HG02610 (cell line): ENCODE data around the gene ADAMTS17.
A peak's percentile ranks its signal among the peaks of the same experiment; 100 is the strongest.

ENCODE experiments used
- ATAC-seq: cut with Tn5 transposase; IDR thresholded peaks from one replicate; pipeline ENCODE4 v1.9.1; 2021; ENCODE audit warnings: mild to moderate bottlenecking, moderate library complexity; ENCODE audit not compliant: unreplicated experiment

Gene ADAMTS17, protein sequence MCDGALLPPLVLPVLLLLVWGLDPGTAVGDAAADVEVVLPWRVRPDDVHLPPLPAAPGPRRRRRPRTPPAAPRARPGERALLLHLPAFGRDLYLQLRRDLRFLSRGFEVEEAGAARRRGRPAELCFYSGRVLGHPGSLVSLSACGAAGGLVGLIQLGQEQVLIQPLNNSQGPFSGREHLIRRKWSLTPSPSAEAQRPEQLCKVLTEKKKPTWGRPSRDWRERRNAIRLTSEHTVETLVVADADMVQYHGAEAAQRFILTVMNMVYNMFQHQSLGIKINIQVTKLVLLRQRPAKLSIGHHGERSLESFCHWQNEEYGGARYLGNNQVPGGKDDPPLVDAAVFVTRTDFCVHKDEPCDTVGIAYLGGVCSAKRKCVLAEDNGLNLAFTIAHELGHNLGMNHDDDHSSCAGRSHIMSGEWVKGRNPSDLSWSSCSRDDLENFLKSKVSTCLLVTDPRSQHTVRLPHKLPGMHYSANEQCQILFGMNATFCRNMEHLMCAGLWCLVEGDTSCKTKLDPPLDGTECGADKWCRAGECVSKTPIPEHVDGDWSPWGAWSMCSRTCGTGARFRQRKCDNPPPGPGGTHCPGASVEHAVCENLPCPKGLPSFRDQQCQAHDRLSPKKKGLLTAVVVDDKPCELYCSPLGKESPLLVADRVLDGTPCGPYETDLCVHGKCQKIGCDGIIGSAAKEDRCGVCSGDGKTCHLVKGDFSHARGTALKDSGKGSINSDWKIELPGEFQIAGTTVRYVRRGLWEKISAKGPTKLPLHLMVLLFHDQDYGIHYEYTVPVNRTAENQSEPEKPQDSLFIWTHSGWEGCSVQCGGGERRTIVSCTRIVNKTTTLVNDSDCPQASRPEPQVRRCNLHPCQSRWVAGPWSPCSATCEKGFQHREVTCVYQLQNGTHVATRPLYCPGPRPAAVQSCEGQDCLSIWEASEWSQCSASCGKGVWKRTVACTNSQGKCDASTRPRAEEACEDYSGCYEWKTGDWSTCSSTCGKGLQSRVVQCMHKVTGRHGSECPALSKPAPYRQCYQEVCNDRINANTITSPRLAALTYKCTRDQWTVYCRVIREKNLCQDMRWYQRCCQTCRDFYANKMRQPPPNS

DNA sequence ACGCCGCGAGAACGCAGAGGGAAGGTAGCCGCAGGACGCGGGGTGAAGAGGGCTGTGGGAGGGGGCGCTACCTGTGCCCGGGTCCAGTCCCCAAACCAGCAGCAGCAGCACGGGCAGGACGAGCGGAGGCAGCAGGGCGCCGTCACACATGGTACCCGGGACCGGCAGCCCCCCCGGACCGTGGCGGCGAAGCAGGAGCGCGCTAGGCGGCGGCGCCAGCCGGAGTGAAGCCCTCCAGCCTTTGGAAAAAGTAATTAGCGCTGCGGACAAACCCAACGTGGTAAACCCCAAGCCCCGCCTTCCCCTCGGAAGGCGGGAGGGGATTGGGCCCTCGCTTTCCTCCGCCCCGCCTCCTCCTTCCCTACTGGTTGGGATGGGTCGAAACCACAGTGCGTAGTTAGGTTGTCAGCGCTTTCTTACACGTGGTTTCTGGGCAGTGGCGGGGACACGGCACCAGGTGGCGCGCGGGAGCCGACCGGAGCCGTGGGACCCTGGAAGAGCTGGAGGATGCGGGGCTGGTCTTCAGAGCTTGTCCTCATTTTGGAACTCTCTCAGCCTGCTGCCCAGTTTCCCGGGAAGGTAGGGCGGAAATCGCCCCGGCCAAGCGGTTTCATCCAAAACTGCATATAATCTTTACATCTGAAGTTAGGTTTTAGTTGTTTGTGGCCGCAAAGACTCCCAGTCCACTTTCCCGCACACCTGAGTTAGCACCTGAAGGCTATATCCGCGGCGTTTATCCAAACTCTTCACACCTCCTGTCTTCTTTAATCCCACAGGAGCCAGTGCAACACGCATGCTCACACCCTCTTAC, at the start of gene ADAMTS17:
TSS of gene ADAMTS17 (minus strand) at position 226 of the 811 bp plus-strand sequence. CDS start at position 150, 76 bp downstream.
- ATAC-seq: peak; percentile 94

DNA sequence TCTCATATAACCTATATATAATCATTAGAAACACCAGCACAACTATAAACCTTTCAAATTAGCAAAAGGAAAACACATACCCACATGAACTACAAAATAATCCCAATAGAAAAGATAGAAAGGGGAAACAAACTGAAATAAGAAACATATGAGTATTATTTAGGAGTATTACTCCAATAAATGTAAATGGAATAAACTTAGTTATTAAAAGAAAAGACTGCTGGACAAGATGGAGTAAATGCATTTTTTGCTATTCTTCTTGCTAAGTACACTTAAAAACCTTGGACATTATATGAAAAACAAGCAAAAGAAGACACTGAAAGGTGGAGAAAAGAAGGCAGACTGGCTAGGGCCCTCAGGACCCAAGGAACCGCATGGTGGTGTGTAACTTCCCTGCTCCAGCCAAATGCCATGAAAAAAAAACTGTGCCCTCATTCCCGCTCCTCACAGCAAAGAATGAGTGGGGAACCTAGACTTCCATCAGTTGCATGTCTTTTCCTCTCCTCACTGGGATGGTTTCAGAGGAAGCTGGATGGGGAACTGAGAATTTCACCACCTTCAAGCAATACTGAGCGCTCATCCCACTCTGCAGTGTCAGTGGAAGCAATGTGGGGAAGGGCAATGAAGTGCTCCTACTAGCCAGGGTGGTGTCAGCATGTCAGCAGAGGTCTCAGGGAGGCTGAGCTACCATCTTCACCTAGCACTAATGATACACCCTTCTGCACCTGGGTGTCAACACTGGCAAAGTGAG, 43.7 kb upstream of the ADAMTS17 start:
- no peak for ATAC-seq

DNA sequence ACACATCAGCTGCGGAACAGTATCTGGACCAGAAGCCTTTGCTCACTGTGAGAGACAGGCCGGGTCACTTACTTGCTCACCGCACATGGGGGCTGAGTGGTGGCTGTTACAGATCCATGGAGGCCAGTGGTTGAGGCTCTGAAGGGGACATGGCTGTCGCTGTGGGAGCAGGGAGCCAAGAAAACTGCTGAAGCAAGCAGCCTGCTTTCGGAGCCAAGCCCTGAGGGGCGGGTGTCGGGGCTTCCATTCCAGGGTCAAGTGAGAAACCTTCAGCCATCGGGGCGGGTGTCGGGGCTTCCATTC, 42.3 kb upstream of the ADAMTS17 start:
- no peak for ATAC-seq

DNA sequence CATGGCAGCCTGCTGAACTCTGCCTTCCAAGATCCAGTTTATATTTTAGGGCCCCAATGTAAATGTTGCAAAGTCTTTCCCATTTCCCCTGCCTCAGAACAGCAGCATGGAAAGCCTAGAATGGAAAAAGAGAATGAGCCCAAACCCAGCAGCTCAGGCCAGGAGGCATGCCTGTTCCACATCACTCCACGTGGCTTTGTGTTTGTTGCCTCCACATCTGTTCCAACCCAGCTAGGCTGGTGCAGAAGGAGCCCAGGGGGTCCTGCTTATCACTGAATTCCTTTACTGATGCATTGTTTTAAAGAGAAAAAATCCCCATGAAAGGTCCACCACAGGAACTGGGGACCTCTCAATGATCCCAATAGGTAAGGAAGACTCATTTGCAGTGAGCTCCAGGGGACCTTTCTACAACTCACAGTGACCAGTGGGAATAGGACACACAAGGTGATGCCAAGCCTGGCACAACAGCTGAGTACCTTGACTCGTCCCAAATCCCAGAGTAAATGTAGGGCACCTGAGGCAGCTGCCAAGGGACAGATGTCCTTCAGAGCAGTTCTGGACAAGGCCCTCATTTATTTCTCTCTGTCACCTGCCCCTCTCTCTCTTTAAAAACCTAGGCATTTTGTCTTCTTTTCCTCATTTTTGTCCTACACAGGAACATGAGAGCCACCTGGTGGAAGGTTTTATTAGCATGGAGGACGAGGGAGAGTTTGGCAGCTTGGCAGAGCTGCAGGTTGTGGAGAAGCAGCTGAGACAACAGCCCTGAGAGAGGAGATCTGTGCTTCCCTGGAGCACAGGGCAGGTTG, 41.7 kb upstream of the ADAMTS17 start:
- no peak for ATAC-seq

DNA sequence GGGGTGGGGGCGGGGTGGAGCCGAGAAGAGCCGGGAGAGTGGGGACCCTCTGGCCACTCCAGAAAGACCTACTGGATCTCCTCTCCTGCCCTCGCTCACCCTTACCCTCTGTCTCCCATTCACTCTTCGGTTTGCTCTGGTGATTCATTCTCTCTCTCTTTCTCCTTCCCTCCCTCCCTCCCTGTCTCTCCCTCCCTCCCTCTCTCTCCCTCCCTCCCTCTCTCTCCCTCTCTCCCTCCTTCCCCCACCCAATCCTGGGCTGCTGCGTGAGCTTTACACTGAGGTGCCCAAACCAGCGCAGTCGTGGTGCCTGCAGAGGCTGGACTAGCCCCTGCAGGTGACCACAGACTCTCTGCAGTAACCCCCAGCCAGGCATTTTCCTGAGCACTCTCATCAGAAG, 32.2 kb upstream of the ADAMTS17 start:
- no peak for ATAC-seq

DNA sequence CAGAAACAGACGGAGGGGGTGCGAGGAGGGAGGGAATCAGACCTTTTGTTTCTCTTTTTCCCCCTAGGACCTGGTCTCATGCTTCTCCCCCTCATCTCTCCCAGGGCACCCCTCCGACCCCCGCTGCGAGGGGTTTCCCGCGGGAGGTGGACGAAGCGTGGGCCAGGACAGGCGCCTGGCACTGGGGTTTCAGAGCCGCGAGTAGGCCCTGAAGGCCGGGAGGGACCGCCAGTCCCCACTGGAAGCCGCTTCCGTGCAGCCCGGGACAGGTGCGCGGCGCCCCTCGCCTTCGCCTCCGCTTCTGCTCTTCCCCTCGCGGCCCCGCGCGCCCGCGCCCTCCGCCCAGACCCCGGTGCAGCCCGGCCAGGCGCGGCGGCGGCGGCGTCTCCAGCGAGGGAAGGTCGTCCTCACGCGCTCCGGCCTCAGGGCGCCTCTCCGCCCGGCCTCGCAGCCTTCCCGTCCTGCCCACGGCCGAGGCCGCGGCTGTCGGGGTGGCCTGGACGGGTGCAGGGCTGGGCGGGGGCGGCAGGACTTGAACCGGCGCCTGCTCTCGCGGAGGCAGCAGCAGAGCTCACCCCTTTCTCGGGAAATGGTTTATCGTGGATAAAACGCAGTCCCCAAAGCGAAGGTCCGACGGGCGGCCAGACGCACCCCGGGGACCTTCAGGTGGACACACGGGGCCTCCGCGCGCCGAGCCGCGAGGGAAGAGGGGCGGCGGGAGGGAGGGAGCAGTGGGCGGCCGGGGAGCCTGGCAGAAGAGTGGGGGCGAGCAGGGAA, 31.5 kb upstream of the ADAMTS17 start:
- ATAC-seq: no peak

DNA sequence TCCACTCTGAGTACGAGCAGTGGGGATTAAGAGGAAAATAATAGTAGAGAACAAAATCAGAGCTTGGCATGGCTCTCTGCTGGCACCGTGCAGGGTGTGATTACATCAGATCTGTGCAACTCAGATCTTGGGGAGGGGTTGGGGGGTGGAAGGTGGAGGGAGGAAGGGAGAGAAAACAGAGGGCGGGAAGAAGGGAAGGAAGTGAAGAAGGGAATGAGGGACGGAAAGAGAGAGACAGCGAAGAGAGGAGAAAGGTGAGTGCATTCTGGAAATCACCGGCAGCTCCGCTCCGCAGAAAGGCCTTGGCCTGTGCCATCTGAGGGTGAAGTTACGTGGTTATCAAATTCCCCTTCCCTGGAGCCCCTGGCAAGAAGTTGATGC, 31.0 kb upstream of the ADAMTS17 start:
- ATAC-seq: no peak

DNA sequence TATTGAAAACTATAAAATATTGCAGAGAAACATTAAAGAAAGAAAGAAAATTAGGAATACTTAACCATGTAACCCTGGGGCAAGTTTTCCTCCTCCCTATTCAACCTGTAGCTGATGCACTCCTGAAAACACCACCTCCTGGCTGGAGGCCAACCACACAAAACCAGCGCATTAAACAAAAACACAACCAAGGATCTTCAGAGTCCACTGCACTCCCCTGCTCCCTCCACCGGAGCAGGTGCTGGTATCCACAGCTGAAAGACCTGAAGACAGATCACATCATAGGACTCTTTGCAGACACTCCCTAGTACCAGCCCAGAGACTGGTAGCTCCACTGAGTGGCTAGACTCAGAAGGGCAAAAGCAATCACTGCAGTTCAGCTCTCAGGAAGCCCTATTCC, 13.6 kb upstream of the ADAMTS17 start:
- no peak for ATAC-seq

DNA sequence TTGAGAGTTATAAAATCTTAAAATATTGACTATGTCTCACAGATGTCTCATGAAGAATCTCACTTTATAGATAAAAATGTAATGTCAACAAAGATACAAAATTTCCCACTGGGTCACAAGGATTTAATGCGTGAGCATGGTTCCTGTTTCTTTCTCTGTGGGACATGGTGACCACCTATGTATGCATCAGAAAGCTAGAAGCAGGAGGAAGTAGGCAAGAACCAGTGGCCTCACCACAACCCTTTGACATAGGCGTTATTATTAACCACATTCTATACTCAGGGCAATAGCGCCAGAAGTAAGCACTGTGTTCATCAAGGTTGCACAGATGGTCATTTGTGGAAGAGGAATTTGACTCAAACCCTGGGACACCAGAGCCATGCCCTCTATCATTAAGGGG, 11.7 kb upstream of the ADAMTS17 start:
- ATAC-seq: no peak

DNA sequence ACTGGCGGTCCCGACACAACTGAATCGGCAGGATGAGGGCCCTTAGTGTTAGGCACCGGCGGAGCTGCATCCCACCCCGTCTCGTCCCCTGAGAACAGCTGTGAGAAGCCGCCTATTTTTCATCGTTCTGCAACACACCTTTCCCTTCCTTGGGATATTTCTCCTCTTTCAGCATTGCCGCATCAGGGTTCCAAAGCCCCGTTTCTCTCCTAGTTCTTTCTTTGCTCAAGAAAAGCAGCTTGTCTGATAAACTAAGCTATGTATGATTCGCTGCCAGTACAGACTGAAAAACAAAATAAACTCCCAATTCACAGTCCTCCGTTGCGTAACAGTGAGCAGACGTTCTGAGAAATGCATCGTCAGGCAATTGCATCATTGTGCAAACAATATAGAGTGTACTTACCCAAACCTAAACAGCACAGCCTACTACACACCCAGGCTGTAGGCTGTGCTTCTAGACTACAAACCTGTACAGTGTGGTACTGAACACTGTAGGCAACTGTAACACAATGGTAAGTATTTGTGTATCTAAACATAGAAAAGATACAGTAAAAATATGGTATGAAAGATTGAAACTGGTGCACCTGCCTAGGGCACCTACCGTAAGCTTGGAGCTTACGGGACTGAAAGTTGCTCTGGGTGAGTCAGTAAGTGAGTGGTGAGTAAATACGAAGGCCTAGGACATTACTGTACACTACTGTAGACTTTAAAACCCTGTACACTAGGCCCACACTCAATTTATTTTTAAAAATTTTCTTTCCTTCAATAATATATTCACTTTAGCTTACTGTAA, 8.9 kb upstream of the ADAMTS17 start:
- ATAC-seq: no peak

DNA sequence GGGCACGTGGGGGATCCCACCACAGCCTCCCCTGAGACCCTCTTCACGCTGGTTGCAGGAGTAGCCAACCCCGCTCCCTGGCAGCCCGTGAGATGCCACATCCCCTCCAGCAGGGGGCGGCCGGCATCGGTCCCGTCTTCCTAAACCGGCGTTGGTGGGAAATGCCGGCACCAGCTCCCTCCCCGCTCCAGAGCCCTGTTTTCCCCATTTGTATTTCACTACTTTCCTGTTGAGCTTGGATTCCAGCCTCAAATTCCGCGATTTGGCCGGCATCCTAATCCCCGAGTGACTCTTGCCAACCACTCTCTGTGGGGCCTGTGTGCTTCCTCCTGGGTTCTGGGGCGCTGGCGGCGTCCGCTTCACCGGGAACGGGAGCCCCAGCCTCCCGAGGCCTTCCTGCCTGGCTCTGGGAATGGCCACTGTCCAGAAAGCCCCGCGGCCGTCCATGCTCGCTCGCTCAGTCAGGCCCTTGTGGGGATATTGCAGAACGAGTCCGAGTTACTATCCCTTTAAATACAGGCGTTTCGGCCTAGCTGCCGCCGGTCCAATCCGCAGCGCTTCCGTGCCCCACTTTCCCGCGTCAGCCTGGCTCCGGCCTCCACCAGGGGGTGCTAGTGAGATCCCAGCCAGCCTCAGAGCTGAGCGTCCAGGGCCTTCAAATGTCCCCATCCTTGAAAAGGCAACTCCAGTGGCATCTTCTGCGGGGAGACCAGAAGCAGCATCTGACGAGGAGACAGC, 8.1 kb upstream of the ADAMTS17 start:
- peak; percentile 82 for ATAC-seq

DNA sequence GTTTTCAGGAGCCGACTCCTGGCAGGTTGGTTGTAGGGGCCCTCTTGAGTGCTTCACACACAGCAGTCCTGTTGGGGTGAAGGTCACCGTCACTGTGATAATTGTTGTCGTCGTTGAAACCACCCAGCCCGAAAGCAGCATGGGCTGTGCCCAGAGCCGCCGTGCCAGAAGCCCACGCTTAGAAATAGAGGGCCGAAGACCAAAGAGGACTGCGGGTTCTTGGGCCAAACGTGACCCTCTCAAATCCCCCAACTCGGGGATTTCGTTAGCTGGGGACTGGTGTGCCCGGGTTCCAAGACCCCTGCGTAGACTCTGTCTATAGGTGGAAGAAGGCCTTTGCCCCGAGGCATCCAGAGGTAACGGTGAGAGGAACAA, 7.5 kb upstream of the ADAMTS17 start:
- ATAC-seq: no peak

DNA sequence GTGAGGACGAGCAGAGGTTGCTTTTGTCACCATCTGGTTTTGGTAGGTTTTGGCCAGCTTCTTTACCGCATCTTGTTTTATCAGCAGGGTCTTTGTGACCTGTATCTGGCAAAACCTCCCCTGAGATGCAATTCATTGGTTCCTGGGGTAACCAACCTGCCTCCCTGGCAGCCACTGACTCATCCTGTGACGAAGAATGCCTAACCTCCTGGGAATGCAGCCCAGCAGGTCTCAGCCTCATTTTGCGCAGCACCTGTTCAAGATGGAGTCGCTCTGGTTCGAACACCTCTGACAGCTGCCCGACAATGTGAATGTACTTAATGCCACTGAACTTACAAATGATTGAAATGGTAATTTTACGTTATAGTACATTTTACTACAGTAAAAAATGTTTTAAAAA, 6.8 kb upstream of the ADAMTS17 start:
- ATAC-seq: no peak

DNA sequence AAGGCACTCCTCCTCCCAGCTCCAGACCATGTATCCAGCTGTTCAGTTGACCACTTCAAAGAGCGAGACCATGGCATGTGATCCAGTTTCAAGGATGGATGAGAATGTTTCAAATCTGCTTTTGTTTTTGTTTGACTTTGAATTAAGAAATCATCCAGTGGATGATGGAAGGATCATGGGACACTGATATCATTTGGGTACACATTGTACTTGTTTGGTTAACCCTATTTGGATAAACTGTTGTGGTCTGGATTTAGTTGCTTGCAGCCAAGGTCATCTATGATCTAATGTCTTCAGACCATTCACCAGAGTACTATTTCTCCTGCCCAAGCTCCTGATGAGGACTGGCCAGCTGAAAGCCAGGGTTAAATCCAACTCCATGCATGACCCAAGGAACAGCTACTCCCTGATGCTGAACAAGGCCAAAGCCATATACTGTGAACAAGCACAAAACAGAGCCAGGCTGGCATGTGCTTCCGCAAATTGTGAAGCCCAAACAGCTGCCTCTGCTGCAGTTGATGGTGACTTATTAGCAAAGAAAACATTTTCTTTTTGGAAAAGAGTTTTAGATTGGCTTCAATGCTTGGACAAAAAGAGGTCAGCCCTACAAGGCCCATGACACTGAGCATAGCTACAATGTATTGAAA, 5.2 kb upstream of the ADAMTS17 start:
- no peak for ATAC-seq

DNA sequence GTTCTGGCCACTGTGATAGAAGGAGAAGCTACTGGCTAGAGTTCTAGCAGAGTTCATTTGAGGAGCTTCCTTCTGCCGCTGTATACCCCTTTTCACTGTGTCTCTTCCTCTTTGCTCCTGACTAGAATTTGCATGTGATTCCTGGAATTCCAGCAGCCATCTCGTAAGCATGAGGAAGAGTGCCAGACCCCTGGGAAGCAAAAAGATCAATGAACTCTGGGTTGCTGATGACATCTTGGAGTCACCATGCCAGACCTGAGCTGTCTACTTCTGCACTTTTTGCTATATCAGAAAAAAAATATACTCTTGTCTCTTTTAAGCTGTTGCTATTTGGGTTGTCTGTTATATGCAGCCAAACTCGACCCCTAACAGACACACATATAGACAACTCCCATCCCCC, 3.7 kb upstream of the ADAMTS17 start:
- no peak for ATAC-seq

DNA sequence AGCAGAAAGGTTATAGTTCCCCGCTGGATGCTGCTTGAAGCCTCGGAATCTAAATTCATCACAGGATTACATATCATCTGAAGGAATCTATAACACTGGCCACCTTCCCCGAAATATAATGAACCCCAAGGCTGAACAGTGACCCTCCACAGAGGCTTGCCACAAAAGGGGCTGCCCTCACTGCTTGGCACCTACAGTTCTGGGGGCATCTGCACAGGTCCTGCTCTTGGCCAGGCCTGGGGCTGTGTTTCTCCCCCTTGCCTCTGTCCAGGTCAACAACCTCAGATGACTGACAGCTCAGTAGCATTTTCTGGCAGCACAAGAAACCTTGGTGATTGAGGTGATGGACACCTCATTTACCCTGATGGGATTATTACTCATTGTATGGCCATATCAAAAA, 1.5 kb upstream of the ADAMTS17 start:
- no peak for ATAC-seq

DNA sequence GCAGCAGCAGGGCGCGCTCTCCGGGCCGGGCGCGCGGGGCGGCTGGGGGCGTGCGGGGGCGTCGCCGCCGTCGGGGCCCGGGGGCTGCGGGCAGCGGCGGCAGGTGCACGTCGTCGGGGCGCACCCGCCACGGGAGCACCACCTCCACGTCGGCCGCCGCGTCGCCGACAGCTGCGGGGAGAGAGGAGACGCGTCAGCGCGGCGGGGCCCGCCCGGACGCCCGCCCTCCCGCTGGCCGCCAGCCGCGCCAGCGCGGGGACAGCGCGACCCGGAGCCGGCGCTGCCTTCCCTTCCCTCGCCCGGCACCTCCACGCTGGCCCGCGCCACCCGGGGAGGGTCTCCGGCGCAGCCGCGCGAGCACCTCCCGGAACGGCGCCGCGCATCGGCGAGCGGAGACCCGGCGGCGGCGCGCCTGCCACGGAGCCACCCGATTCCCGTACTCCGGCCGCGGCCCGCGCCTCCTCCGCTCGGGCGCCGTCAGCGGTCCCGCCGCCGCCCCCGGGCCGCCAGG, 481 bp downstream of the ADAMTS17 start:
- peak; percentile 4 for ATAC-seq
